ENCODE measurements around the gene RASGRF1.
"Not testable (repeated sequence)": the region's sequence is repeated elsewhere in the genome, so short reads cannot be mapped to it uniquely, and the experiment has no call there.

The RASGRF1 gene

GRCh38 chr15:79003301-79003700 lies 87.3 kb downstream of the RASGRF1 start:
- no peak for FAIRE-seq

- no peak for FAIRE-seq
Observed at GRCh38 chr15:79002581-79002980, 88.0 kb downstream of the RASGRF1 start.

GRCh38 chr15:78999636-79000035 lies 90.9 kb downstream of the RASGRF1 start:
- FAIRE-seq: no peak

GRCh38 chr15:78998526-78998925 lies 92.1 kb downstream of the RASGRF1 start:
- no peak for FAIRE-seq

- no peak for FAIRE-seq
Observed at GRCh38 chr15:78997981-78998499, 92.5 kb downstream of the RASGRF1 start.

- FAIRE-seq: no peak
Observed at GRCh38 chr15:78996894-78997275, 93.7 kb downstream of the RASGRF1 start.

- FAIRE-seq: no peak
Observed at GRCh38 chr15:78995921-78996893, 94.4 kb downstream of the RASGRF1 start.

- FAIRE-seq: not testable (repeated sequence)
Observed at GRCh38 chr15:78995161-78995560, 95.4 kb downstream of the RASGRF1 start.

- no peak for FAIRE-seq
Observed at GRCh38 chr15:78993931-78994530, 96.5 kb downstream of the RASGRF1 start.

- FAIRE-seq: no peak
Observed at GRCh38 chr15:78993257-78993930, 97.2 kb downstream of the RASGRF1 start.

- FAIRE-seq: no peak
Observed at GRCh38 chr15:78992416-78993256, 97.9 kb downstream of the RASGRF1 start.

- no peak for FAIRE-seq
Observed at GRCh38 chr15:78991879-78992278, 98.7 kb downstream of the RASGRF1 start.

- FAIRE-seq: no peak
Observed at GRCh38 chr15:78991476-78991875, 99.1 kb downstream of the RASGRF1 start.

GRCh38 chr15:78990278-78990677 lies 100.3 kb downstream of the RASGRF1 start:
- no peak for FAIRE-seq

- no peak for FAIRE-seq
Observed at GRCh38 chr15:78989701-78990240, 100.8 kb downstream of the RASGRF1 start.

GRCh38 chr15:78988361-78988911 lies 102.1 kb downstream of the RASGRF1 start:
- peak; percentile 11 for FAIRE-seq

GRCh38 chr15:78987556-78988360 lies 102.8 kb downstream of the RASGRF1 start:
- FAIRE-seq: no peak

GRCh38 chr15:78985859-78986475 lies 104.6 kb downstream of the RASGRF1 start:
- FAIRE-seq: no peak

- no peak for FAIRE-seq
Observed at GRCh38 chr15:78984041-78984440, 106.5 kb downstream of the RASGRF1 start.

- no peak for FAIRE-seq
Observed at GRCh38 chr15:78983146-78983918, 107.2 kb downstream of the RASGRF1 start.

All from G401.6 (cell line).